H4 (cell line): ENCODE measurements around the gene ARHGEF3. TPM values are rescaled to one million over a fixed set of nuclear protein-coding genes. Genes with fewer than 3 reads are reported as not detected.

Source experiments
- DNase-seq: peaks from one replicate; pipeline ENCODE4 v3.0.0-alpha.2; 2015; ENCODE audit warnings: low spot score
- total RNA-seq: library from RNA; depleted of rRNA; stranded (reverse); fragments of >200 nt; shearing (Covaris generic); gene quantifications from 2 replicates; pipeline ENCODE4 v1.2.3, GENCODE V29; 2014

The ARHGEF3 gene
- total RNA-seq, 1 experiment from 2014 or later = 3.1 TPM

DNA sequence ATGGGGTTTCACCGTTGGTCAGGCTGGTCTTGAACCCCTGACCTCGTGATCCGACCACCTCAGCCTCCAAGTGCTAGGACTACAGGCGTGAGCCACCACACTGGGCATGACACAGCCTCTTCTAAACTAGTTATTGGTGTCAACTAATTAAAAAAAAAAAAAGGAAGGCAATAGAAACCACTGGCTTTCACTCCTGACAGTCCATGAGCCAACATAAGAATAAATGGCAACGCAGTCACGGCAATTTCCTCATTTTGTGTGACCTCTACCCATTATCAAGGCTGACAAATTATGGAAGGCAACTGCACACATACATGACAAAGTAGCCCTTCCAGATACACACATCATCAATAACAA lies 5.9 kb downstream of the ARHGEF3 start:
- no peak for DNase-seq

DNA sequence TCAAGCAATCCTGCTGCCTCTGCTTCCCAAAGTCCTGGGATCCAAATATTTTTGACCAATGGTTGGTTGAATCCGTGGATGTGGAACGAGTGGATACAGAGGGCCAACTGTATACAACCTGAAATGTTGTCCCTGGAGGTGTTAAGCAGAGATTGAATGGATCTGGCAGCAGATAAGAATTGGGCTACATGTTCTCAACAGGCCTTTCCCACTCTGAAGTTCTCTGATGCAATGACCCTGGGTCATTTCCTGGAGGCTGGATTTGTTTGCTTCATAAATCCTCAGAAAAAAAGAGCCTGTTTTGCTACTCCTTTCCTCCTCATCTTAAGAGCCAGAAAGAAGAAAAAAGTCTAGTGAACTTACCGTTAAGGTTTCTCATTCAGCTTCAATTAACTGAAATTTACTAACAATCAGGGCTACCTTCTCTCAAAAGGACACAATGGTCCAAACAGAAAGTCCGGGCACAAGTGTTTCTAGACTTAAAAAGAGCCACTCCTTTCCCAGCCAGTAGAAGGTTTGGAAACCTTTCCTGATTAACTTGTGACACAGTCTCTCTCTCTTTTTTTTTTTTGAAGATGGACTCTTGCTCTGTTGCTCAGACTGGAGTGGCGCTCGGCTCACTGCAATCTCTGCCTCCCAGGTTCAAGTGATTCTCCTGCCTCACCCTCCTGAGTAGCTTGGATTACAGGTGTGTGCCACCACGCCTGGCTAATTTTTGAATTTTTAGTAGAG lies 6.5 kb downstream of the ARHGEF3 start:
- no peak for DNase-seq

DNA sequence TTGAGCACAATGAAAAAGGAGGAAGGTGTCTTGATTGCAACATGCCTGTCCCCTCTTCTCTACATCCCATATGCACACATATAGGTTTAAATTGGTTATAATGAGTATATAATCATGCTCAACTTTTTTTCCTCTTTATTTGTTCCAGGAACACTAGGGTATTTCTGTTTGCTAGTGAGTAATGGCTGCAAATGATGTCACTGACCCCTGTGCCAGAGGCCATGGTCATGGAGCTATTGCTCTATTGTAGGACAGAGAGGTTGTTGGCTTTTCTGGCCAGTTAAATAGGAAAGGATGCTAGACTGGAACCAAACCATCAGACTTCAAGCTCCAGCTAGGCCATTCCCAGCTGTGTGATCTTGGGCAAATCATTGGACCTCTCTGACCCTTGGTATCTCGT lies 9.6 kb downstream of the ARHGEF3 start:
- DNase-seq = no peak

DNA sequence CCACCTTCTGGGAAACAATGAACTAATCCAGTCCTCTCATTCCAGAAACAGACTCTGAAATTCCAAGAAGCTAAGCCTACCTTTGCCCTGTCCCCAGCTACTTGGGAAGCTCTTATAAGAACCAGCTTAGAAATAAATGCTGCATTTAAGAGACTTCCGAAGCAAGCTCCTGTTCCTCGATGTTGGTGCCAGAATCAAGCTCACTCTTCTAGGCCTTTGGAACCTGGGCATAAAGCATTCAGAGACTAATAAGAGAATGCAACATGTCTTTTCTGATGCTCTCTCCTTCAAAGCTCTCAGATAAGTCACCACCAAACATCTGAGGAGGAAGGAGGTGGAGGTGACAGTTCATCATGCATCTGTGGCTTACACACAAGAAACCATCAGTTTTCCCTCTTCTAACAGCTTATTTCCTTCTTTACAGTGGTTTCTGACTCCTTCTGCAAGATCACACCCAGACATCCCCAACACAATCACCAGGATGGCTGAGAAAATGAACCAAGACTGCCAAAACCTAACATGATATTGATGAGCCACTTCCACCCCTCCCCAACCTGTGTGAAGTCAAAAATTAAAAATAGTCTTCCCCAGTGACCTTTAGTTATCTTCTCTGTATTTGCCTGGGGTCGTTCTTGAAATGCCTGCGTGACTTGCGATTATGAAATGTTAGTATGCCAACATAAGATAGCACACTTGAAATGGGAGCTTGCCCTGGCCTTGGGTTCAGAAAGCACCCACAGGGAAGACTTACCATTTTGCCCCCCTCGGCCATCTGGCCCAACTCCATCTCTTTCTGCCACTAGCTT lies 11.5 kb downstream of the ARHGEF3 start:
- DNase-seq = no peak

DNA sequence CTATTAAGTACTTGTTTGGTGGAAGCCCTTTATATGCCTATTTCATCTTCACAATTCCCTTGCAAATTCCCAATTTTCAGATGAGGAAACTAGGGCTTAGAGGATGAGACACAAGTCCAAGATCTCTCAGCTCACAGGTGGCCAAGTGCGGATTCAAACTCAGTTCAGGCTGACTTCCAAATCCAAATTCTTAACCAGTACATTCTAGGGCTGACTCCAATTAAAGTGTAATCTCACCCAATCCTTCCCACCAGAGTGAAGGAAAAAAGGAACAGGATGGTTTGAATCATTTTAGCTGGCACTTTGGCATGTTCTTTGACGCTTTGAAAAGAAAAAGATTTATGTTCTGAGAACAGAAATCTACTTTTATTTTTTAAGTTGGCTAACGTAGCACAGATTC lies 12.7 kb downstream of the ARHGEF3 start:
- no peak for DNase-seq

DNA sequence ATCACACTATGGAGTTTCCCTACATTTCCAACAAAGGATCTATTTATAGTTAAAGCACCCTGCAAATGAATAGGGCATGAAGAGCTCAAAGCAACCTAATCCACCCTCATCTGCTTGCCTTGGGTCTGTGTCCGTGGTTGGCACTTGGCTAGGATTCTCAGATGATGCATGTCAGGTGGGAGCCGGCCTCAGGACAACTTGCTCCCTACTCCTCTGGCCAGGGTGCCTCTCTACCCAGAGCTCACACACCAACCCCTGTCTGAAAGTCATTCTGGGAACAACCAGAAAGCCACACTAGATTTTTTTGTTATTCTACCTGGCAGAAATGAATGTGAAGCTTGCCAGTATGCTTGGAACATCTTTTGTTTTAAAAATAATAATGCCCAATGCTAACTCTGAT lies 13.2 kb downstream of the ARHGEF3 start:
- no peak for DNase-seq

DNA sequence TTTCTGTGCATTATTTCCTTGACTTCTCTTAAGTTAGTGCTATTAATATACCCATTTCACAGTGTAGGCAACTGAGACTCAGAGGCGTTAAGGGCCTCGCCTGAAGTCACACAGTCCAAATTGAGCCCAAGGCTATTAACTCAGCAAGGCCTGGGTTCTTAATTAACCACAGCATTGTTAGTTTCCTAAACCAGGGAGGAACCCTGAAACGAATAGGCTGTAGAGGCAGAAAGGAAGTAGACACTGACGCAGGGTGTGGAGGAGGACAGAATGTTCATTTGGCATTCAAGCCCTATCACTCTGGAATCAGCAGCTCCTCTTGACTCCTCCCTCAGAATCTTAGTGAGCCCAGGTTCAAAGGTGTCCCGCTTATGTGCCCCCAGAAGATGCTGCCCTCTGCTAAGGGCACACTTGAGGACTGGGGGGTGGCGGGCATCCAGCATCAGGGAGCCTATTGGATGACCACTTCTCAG lies 13.9 kb downstream of the ARHGEF3 start:
- DNase-seq = no peak

DNA sequence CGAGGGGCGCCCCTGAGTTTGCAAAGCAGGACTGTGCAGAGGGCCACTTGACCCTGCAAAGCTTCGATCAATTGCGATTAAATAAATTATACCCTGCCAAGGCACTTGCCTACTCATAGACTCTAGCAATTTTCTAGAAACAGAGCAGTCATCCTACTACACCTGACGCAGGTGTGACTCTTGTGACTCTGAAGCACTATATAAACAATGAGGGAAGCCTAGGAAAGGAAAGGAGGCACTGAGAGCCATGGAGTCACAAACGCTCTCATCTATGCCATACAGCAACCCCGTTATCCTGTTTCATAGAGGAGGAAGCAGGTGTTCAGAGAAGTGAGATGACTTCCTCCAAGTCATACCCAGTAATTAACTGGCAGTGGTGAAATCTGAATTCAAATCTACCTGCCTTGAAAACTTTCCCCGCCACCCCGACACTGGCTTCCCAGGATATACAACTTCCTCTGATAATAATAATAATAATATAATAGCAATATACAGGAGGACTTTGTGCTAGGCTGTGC lies 14.4 kb downstream of the ARHGEF3 start:
- no peak for DNase-seq

DNA sequence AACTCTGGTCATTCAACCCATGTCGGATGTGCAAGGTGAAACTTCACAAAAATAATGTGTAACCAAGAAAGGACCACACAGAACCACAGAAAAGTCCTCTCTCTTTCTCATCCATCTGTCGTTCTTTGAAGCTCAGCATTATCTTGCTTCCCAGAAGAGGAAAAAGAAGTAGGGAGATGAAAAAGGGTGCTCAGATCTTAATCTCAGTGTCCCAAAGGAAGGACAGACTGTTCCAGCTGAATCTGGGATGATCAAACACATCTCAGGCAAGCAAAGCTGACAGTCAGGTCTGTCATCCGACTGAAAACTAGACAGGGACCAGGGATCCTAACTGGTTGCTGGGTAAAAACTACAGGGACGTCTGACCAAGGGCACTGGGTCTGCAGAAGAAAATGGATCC lies 16.2 kb downstream of the ARHGEF3 start:
- DNase-seq = no peak

DNA sequence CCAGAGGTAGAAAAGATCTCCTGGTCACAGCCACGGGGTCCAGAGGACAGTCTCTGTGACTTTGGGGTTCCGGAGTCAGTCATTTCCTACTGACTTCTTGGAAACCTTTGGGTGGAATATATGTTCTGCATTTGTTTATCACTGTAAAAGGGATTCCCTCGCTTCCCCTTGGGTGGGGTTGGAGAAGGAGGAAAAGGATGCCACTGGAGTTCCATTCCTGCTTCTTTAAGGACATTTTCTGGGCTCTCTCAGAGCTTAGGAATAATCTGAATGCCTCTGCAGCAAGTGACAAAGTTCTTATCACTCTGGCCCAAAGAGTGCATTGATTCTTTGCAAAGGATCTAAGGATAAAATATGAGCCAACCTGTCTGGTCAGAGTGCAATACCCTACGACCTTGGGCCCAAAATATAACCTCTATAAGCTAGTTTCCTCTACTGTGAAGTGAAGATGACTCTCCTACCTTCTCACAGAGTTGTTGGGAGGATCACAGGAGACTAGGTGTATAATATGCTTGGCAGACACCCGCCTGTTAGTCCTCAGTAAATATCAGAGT lies 17.2 kb downstream of the ARHGEF3 start:
- no peak for DNase-seq

DNA sequence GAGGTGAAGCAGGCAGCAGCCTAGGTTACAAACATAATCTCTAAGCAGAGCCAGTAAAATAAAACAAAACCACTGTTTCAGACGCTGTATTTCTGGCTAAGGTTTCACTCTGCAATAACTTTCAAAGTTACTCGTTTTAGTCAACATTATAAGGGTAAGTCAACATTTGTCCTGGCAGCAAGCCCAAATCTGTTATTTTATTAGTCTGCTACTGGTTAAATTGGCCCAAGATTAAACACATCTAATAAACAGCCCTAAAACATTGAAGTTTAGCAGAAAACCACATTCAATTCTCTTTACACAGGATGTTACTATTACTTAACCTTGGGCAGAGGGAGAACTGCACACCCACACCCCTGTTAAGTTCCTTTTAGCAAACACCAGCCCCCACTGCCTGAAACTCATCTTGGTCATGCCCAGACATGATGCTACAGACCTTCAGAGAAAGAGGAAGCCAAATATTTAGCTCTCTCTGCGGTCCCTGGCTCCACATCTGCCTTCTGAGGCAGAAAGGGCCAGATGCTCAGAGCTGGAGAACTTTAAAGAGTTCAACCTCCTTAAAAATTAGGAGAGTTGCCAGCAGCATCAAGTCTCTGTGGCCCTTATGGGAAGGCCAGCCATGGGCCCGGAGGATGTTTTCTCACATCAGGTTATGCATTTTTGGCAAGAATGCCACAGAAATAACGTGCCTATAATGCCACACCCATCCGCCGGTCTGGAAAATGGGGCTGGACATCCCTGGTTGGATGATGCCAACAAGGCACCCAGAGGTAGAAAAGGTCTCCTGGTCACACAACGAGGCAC lies 17.9 kb downstream of the ARHGEF3 start:
- peak; percentile 84 for DNase-seq

DNA sequence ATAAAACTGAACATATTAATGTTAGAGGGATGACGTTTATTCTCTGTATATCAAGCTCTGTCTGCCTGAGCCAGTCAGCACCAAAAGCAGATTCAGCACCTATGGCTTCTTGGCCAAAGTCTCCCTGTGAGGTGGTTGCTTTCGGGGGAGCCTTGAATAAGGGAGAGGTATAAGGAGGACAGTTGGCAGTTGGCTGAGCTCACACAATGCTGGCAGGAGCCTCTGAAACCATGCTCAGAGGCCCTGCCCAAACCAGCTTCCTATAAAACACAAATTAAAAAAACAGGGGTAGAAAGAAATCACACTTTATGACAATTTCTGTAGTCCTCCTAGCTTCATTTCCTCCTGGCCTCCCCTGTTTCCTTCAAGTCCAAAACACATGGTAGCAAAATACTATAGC lies 18.8 kb downstream of the ARHGEF3 start:
- no peak for DNase-seq

DNA sequence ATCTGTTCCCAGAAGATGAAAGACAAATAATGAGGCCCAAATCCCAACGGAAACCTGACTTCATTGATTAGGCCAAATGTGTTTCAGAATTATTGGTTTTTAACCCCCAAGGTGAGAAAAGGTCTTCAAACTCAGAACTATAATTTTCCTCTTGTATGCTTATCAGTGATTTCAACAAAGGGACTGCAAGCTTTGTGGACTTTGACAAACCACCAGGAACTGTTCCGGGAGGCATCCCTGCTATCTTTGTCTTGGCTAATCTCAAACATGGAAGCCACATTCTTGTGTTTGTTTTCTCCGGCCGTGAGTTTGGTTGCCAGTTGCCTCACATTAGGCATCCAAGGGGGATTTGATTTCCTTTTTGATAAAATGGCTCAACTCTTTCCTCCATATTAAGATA lies 19.5 kb downstream of the ARHGEF3 start:
- no peak for DNase-seq

DNA sequence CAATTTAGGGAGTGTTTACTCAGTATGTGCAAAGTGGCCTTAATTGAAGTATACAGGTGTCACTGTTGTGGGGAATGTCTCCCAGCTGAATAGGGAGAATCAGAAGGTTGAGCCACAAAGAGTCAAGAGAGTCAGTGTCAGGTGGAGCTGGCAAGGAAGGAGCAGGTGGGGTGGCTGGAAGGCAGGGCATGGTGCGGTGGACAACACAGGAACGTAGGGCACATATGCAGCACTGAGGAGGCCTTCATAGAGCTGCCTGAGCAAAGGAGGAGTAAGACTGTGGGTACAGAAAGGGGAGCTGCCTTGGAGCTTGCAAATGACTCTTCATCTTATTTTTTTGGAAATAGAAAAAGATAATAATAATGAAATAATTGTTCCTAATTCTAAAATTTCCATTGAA lies 20.0 kb downstream of the ARHGEF3 start:
- DNase-seq = no peak

DNA sequence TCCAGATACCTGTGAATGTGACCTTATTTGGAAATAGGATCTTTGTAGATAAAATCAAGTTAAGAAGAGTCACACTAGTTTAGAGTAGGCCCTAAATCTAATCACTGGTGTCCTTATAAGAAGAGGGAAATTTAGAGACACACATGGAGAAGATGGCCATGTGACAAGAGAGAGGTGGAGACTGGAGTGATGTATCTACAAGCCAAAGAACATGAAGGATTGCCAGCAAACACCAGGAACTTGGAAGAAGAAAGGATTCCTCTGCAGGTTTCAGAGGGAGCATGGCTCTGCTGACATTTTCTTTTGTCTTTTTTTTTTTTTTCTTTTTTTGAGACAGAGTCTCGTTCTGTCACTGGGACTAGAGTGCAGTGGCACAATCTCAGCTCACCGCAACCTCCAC lies 20.8 kb downstream of the ARHGEF3 start:
- no peak for DNase-seq

DNA sequence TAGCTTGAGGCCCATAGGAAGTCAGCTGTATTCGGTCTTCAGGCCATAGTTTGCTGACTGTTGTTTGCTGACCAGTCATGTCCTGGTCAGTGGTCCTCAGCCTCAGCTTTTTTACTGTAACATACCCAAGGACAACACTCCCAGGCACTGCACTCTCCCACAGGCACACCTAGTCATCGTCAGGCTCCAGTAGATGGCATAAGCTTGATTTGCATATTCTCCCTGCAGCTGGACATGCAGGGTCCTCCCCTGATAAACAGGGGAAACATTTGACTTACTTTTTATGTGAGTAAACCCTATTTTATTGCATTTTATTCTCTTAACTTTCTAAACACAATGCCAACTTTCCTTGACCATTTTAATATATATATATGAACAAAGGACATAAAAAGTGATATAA lies 22.9 kb downstream of the ARHGEF3 start:
- DNase-seq = no peak

DNA sequence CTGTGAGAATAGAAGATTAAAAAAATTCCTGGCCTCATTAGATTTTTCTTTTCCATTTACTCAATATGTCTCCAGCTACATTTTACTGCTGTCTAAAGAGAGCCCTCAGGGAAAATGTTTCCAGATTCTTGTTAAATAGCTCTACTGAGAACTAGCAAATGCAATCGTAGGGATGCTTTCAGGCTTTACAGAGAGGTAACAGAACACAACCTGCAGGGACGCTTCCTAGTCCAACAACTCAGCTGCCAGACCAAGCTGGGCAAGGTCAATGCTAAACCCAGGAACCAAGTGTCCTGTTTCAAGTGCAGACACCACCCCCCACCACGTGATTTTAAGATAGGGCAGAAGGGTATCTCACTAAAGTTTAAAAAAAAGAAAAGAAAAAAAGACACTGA lies 25.2 kb downstream of the ARHGEF3 start:
- DNase-seq = no peak

DNA sequence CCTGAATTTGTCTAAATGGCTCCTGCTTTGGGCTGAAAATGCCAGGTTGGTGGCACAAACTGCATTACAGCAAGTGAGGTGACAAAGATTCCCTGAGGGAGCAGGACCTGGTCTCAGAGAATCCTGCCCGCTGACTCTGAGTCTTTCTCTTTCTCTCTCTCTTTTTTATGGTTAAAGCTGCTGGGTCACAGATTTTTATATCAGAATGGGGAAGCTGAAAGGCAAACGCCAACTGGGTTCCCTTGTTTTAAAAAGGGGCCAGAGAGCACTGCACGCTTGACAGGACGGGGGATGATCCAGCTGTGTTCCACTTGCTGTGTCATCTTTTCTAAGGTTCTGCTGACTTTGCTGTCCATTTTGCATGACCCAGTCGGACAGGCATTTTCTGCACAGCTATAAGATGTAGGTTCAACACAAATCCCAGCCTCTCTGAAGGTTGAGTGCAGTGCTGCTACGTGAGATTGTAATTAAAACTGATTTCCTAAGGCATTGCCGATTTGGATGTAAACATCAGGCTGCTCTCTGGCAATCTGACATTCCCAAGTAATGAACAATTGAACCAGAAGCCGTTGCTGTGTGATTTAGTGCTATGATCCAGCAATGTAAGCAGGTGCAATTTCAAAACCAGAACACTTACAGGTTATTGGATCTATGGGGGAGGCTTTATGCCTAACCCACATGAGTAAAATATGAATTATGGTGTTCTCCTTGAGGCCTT lies 25.8 kb downstream of the ARHGEF3 start:
- DNase-seq = no peak

DNA sequence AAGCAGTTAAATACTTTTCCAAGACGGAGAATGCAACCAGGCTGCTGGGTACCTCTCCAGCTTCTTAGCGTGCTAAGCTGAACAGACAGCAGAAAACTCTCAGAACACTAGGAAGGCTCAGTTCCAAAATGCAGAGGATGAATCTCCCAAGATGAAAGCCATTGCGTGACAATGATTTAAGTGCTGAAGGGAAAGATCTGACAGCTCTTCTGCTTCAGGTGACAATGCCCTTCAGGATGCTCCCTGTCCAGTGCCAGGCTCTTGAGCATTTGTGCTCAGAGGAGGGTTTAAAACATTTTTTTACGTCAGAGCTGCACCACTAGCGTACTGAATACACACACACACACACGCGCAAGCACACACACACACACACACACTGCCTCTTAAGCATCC lies 26.3 kb downstream of the ARHGEF3 start:
- DNase-seq = no peak

DNA sequence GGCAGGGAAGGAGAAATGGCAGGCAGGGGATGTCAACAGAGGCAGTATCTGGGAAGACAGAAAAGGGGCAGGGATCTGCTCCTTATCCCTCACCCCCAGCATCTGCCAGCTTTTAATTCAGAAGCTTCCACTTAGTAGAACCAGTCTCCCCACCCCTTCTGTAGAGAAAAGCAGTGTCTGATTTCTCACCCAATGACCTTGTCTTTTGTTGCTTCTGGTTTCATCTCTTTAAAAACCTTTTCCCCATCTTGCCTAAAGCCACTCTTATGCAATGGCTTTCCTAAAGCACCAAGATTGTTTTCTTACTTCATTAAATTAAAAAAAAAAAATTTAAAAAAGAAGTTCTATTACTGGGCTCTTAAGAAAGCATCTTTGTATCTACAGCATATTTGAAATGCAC lies 27.8 kb downstream of the ARHGEF3 start:
- no peak for DNase-seq
